ENCODE data around the gene ALS2CL. TPM values are rescaled to one million over a fixed set of nuclear protein-coding genes. Genes with fewer than 3 reads are reported as not detected.

Gene ALS2CL
- total and polyA plus RNA-seq, 8 donors: 7.8 to 61.1 (median 14.2) TPM

DNA sequence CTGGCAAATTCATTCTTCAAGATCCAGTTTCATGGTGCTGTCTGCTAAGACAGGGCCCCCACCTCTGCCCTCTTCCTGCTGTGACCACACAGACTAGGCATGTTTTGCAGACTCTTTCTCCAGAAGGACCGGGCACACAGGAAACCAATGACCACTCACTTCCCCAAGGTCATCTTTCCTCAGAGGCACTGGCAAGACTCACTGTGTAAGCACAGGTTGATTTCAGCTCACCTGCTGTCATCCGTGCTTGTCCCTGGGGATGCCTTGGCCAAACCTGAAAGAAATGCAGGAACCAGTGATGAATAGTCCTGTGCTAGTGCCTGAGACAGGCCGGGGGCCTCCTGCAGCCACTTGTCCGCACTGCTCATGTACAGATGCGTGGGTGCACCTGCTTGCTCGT is 33.5 kb downstream of the ALS2CL start:
- no peaks in the 10 kb centered on the region for H3K27me3 ChIP-seq
- H3K9me3 ChIP-seq: no peaks in the 10 kb centered on the region
- FAIRE-seq: no peak
- WGBS, 2 donors: 60 to 68% methylated on average over 6 of the region's 6 CpGs
- no peaks in the 10 kb centered on the region for H3K36me3 ChIP-seq
- H3K4me3 ChIP-seq: no peak overlapping the region
- no peak overlapping the region for H3K27ac ChIP-seq
- TF ChIP-seq, protein P1, sequence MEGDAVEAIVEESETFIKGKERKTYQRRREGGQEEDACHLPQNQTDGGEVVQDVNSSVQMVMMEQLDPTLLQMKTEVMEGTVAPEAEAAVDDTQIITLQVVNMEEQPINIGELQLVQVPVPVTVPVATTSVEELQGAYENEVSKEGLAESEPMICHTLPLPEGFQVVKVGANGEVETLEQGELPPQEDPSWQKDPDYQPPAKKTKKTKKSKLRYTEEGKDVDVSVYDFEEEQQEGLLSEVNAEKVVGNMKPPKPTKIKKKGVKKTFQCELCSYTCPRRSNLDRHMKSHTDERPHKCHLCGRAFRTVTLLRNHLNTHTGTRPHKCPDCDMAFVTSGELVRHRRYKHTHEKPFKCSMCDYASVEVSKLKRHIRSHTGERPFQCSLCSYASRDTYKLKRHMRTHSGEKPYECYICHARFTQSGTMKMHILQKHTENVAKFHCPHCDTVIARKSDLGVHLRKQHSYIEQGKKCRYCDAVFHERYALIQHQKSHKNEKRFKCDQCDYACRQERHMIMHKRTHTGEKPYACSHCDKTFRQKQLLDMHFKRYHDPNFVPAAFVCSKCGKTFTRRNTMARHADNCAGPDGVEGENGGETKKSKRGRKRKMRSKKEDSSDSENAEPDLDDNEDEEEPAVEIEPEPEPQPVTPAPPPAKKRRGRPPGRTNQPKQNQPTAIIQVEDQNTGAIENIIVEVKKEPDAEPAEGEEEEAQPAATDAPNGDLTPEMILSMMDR (IDR thresholded peaks at IDR 0.05): no peak
- ATAC-seq: peak; percentile 23 to 70 (median 43)
- H3K4me1 ChIP-seq: no peaks in the 10 kb centered on the region
- intact Hi-C loops (cut with DNase I): no loop called here
- peak in 1 of 6 donors; percentile 32 for DNase-seq

DNA sequence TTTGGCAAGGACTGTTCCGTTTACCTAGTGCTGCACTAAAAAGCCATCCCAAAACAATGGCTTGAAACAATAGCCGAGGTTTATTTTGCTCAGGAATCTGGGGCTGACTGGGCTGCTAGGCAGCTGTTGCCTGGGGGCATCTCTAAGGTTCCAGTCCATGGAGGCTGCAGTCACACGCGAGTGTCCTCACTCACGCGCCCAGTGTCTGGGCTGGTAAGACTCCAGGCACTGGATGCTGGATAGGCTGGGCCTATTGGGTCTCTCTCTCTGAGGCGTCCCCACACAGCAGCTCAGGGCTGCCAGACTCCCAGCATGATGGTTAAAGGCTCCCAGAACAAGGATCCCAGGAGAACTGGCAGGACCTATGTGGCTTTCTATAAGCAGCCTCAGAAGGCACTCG is 34.2 kb downstream of the ALS2CL start:
- no peaks in the 10 kb centered on the region for H3K4me1 ChIP-seq
- H3K27ac ChIP-seq: no peak overlapping the region
- no peaks in the 10 kb centered on the region for H3K27me3 ChIP-seq
- no peak for FAIRE-seq
- DNase-seq: no peak
- no peaks in the 10 kb centered on the region for H3K9me3 ChIP-seq
- 92 to 95% methylated on average over 8 of the region's 8 CpGs for WGBS, 2 donors
- TF ChIP-seq, protein P1 (IDR thresholded peaks at IDR 0.05): no peak
- intact Hi-C loops (cut with DNase I): no loop called here
- ATAC-seq: no peak
- no peak overlapping the region for H3K4me3 ChIP-seq
- no peaks in the 10 kb centered on the region for H3K36me3 ChIP-seq

DNA sequence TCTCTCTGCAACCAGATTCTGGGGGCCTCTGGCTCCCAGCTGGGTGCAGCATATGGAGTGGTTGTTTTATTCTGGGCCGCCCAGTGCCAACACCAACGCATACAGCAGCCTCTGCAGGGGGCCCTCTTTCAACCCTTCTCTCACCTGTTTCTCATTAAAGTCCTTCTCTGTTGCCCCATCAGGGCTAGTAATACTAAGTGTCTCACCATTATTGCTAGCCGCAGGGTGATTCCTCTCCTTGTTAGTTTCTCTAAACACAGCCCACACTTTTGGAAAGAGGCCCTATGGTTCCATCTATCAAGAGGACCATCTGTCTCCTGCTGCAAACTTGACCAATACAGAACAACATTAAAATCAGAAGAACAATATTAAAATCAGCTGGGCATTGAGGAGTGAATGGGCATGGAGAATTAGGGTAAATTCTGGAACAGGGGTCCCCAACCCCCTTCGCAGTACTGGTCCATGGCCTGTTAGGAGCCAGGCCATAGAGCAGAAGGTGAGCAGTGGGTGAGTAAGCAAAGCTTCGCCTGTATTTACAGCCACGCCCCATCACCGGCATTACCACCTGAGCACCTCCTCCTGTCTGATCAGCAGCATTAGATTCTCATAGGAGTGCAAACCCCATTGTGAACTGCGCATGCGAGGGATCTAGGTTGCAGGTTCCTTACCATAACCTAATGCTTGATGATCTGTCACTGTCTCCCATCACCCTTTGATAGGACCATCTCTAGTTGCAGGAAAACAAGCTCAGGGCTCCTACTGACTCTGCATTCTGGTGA is 36.5 kb downstream of the ALS2CL start:
- Histone ChIP-seq H3K27me3 (no peaks in the 10 kb centered on the region), H3K4me3 (no peak overlapping the region), H3K36me3 (no peaks in the 10 kb centered on the region), H3K9me3 (no peaks in the 10 kb centered on the region), H3K4me1 (no peaks in the 10 kb centered on the region), H3K27ac (no peak overlapping the region)
- FAIRE-seq (no peak), DNase-seq (no peak), ATAC-seq (no peak)
- TF ChIP-seq, protein P1 (IDR thresholded peaks at IDR 0.05): no peak
- intact Hi-C loops (cut with DNase I): no loop called here
- WGBS, 2 donors: 81 to 84% methylated on average over 9 of the region's 9 CpGs

DNA sequence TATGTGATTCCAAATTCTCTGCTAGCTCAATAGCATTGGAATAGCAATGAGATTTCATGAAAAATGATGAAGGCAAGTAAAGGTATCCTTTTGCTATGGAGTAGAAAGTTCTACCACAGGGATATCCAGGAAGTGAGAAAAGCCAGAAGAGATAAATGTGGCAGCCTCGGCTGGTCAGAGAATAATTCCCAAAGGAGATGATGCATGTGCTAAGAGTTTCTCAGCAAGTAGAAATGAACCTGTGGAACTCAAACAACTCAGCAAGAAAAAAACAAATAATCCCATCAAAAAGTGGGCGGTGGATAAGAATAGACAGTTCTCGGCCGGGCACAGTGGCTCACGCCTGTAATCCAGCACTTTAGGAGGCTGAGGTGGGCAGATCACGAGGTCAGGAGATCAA is 38.2 kb downstream of the ALS2CL start:
- H3K4me3 ChIP-seq: no peak overlapping the region
- H3K9me3 ChIP-seq: no peaks in the 10 kb centered on the region
- H3K27me3 ChIP-seq: no peaks in the 10 kb centered on the region
- TF ChIP-seq, protein P1 (IDR thresholded peaks at IDR 0.05): no peak
- H3K4me1 ChIP-seq: no peaks in the 10 kb centered on the region
- H3K36me3 ChIP-seq: no peaks in the 10 kb centered on the region
- H3K27ac ChIP-seq: no peak overlapping the region
- FAIRE-seq (no peak), ATAC-seq (no peak), DNase-seq (no peak)
- WGBS, 2 donors: 74 to 81% methylated on average over 6 of the region's 6 CpGs
- intact Hi-C loops (cut with DNase I): no loop called here

DNA sequence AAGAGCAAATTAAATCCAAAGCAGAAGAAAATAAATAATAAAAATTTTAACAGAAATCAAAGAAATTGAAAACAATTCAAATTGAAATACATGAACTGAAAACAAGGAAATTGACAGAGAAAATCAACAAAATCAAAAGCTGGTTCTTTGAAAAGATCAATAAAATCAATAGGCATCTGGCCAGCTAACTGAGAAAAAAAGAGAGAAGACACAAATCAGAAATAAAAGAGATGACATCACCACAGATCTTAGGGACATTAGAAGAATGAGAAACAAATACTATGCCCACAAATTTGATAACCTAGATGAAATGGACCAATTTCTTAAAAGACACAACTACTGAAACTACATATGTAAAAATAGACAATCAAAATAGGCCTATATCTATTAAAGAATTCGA is 42.4 kb downstream of the ALS2CL start:
- FAIRE-seq: no peak
- ATAC-seq: no peak
- intact Hi-C loops (cut with DNase I): no loop called here

More for the DNA sequence above, 42.4 kb downstream of the ALS2CL start:
- H3K27ac ChIP-seq: no peak overlapping the region
- WGBS, 2 donors: 52 to 62% methylated on average over 1 of the region's 1 CpG
- no peaks in the 10 kb centered on the region for H3K9me3 ChIP-seq
- TF ChIP-seq, protein P1 (IDR thresholded peaks at IDR 0.05): no peak
- no peak for DNase-seq
- H3K4me3 ChIP-seq: no peak overlapping the region
- no peaks in the 10 kb centered on the region for H3K27me3 ChIP-seq
- no peaks in the 10 kb centered on the region for H3K36me3 ChIP-seq
- no peaks in the 10 kb centered on the region for H3K4me1 ChIP-seq

Data from pancreas (tissue), 10 donors.